Sigmoid colon (tissue), 4 donors: ENCODE measurements around the gene SLC25A33.

Source experiments
- CTCF ChIP-seq, 4 experiments: fragments of 450-650 bp in 3 of 4; fragments of 200-600 bp in 1 of 4; IDR thresholded peaks; one replicate each; pipeline ENCODE4 v1.5.1; 2016 to 2019; ENCODE audit warnings: antibody characterized with exemption in 4 of 4, mild to moderate bottlenecking in 3 of 4, moderate library complexity in 2 of 4
- POLR2AphosphoS5 ChIP-seq, 4 donors: sonication (generic); formaldehyde crosslinking; IDR thresholded peaks; one replicate each; pipeline ENCODE4 v1.6.1; 2017; ENCODE audit warnings: antibody characterized with exemption in 4 of 4

GRCh38 chr1:9590945-9591668 is 51.8 kb downstream of the SLC25A33 start:
- TF ChIP-seq CTCF (IDR thresholded peaks at IDR 0.05) (no peak), POLR2AphosphoS5 (IDR thresholded peaks at IDR 0.05) (no peak)
